HG02571 (cell line): Measurements from ENCODE around the gene NTM.

ENCODE experiments used
- ATAC-seq: cut with Tn5 transposase; IDR thresholded peaks from one replicate; pipeline ENCODE4 v1.9.1; 2021; ENCODE audit warnings: mild to moderate bottlenecking, moderate library complexity; ENCODE audit not compliant: unreplicated experiment

The NTM gene

DNA sequence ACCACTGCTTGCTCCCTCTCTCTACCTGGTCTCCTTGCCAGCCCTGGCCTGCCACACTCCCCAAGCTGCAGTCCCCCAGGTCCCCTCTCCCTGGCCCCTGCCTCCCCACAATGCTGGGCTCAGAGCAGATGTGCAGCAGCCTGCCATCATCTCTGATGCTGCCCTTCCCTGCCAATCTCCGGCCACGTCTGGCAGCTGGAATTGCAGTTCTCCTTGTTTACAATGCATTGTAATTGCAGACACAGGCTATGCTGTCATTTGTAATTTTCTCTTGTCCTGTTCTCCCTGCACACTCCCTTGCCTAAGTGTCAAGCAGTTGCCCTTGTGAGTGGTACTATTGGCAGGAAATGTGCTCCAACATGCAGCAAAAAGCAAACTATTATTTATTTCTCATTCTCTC is 222.3 kb downstream of the NTM start:
- no peak for ATAC-seq

DNA sequence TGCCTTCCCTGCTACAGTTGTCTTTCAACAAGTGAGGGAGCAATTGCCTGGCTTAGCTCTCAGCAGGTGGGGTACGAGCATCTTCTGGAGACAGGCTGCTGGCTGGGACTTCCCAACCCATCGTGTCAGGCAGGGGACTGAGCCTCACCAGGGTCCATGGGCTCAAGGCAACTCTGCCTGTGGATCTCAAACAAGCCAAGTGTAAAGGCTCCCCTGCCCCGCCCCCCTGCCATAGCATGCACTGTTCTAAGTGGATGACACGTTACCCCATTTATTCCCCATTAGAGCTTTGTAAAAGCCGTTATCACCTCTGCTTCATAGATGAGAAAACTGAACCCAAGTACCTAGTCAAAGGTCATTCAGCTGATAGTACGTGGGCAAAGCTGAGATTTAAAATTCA is 222.9 kb downstream of the NTM start:
- ATAC-seq = no peak

DNA sequence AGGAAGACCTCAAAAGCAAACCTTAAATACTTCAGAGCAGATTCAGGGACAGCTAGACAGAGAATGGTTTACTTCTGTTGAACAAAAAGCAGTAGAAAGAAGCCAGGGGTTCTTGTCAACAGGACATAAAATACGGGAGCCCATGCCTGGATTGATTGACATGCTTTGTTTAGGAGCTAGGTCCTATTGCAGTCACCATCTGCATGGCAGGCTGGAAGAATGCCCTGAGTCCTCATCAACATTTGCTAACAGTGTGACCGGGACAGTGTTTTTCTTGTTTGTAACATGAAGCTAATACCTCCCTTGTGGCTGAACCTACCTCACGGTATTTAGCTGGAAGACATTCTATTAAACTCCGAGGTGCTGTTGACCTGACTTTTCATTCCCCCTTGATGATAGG is 225.4 kb downstream of the NTM start:
- no peak for ATAC-seq

DNA sequence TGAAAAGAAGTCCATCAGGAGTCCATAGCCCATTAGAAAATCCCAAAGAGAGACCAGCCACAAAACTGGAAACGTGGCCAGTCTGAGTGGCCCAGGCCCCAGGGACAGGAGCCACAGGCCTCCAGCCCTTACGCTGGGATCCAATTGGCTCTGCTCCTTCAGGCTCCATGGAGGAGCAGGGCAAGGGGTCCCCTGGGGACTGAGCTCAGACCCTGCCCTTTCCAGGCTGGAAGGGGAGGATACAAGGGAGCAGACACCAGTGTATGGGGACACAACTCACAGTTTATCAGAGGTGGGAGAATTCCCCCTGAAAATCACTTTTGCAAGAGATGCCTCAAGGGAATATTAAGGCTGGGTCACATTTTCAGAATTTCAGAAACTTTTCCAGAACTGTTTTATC is 227.5 kb downstream of the NTM start:
- ATAC-seq = no peak

DNA sequence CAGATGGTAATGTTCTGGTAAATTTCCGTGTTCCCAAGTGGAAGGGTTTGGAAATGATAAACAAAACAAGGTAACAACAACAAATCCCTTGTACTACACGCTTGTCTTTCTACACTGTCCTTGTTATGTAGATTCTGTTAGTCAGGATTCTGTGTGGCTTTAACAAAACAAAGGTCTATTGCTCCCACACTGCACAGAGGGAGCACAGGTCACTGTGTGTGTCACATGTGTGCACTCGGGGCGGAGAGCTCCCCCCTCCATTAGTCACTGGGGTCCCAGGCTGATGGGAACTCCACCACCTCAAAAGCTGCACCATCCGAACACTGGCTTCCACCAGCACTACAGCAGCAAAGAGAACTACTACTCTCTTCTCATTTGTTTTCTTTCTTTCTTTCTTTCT is 227.9 kb downstream of the NTM start:
- no peak for ATAC-seq

DNA sequence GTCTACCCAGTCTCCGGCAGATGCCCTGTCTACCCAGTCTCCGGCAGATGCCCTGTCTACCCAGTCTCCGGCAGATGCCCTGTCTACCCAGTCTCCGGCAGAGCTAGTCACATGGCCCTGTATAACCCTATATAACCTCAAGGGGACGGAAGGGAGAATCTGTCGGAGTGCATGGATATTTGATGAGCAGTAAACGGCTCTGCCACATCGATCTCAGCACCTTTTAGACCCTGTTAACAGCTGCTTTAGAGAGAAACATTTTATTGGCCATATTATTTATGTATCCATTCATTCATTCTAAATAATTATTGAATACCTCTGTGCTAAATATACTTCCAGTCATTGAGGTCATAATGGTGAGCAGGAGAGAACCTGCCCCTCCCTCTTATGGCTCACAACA is 228.9 kb downstream of the NTM start:
- ATAC-seq = no peak

DNA sequence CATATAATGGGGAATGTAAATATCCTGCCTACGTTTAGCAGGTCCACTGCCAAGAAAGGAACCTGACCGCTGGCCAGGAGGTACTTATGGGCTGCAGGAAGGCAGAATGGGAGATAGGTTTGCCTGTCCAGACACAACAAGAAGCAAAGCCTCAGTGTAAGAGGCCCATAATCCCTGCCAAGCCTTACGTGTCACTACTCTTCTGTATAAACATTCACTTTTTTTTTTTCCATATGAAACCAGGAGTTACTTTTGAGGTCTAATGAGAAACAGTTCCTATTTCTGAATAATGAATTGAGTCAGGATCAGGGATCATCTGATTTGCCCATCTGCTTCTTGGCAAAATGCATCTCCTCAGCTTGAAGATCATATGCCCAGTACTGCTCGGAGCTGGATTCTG is 230.2 kb downstream of the NTM start:
- ATAC-seq = no peak

DNA sequence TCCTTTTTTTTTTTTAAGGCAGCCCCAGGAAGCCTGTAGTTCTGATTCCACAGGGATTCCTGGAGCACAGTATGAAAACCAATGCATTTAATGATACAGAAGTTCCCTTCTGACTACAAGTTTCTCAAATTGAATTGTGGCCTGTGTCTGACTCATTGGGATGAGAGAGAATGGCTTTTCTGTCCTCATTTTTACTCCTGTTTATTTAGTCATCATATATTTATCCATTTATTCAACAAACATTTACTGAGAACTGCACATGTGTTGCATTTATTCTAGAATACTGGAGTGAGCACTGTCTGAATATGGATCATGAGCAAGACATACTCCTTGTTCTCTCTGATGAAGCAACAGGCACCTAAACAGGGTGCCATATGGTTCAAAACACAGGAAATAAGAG is 231.2 kb downstream of the NTM start:
- ATAC-seq = no peak

DNA sequence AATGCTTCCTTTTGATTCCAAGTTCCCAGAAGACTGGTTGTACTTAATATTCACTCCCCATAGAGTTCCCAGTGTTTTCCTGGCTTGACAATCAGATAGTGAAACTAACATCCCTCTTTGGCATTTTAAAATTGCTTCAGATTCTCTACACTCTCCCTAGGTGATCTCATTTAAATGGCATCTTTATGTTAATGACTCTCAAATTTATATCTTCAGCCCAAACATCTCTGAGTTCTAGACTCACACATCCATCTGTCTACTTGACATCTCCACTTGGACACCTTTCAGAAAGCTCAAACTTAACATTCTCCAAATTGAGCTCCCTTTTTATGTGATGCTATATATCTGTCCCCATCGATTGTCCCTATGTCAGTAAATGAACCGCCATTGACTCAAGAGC is 232.0 kb downstream of the NTM start:
- ATAC-seq = no peak

DNA sequence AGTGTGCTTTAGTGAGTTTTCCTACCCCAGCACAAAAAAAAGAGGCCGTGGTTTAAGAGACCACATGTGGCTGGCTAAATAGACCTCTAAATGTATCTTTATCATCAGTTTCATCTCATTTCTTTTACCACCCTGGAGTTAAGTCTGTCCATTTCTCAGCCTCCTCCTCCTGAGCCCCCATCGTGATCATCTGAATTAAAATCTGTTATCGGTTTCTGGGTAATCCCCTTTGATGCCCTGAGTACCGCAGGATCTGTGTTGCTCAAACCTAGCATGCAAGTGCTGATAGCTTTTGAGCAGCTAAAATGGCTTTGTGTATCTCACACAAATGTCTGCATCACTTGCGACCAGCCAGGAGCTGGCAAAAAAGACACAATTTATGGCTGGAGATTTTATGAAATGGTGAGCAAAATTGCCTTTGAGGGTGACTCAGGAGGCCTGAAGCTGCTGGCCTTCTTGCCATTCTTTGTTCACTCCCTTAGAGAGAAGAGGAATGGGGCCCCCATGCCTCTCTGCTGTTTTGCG is 236.5 kb downstream of the NTM start:
- ATAC-seq = no peak

DNA sequence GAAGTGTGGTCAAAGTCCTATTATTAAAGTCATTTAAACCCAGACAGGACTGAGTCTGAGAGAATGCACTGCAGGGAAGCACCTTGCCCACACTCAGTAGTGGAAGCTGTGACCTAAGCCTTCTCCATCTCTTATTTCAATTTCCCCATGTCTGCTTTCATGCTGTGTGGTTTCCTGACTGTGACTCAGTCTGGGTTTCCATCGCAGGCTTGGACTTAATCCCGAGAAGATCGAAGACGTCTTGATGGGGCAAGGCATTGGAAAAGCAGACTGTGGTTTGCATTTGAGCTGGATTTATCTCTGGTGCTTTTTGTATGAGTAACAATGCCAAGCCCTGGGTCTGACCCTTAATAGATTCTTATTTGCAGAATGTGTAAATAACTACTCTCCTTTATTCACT is 238.9 kb downstream of the NTM start:
- no peak for ATAC-seq

DNA sequence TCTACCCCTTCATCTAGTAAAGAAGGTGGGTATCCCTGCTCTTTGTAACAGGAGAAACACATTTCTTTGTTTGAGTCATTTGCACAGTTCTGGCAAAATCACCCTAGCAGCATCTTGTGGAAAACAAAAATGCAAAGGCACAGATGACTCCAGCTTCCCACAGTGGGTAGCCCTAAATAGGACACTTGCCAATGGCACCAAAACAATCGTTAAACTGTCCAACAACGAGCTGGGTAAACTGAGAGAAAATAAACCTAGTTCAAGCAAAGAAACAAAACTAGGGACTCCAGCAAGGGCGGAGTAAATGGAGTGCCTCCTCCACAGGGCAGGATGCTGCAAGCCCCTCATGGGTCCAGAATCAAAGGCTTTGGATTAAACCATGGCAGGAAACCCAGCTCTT is 239.5 kb downstream of the NTM start:
- ATAC-seq = no peak

DNA sequence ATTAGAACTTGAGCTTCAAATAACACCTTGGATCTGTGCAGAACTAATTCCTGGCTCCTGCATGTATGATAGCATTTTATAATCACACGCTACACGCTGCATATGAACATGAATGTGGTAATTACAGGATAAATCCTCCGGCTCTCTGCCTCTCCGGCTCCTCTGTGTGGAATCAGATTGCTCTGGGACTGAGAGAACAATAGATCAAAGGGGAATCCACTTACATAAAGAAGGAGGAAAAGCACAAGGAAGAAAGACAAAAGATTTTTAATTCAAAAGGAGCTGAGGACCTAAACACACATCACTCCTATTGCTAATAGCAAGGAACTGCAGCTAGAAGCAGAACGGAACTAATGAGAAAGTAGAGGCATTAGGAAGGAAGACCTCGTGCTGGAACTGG is 240.9 kb downstream of the NTM start:
- no peak for ATAC-seq

DNA sequence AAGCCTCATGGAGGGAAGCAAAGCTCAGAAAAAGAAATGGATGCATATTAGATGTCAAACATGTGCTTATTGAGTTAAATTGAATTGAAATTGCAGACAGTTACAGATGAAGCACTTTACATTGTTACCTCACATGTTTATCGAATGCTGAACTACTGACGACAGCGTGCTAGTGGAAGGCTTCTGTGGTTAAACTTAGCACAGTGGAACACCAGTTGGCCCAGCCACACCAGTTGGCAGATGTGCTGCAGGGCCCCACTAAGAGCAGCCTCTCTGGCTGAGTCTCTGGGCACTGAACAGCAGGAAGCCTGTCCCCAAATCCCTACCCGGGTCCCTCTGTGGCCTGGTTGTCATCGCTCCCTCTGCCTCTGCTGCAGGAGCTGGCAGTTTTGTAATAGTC is 242.1 kb downstream of the NTM start:
- ATAC-seq = no peak

DNA sequence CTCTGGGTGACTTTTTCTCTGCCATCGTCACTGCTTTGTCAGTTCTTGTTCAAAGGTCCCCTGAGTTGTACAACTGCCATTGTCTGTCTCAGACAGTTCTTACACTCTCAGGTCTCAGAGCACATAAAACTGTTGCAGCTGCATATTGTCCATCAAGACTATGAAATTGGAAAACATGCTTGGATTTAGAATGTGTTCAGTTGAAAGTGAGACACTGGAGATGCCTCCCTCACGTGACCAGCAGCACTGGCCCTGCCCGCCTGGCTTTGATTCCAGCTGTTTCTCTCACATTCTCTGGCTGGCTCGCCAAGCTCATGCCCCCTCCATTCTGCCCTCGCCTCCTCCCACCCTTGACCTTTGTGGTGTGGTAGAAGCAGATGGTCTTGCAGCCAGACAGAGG is 244.2 kb downstream of the NTM start:
- no peak for ATAC-seq

DNA sequence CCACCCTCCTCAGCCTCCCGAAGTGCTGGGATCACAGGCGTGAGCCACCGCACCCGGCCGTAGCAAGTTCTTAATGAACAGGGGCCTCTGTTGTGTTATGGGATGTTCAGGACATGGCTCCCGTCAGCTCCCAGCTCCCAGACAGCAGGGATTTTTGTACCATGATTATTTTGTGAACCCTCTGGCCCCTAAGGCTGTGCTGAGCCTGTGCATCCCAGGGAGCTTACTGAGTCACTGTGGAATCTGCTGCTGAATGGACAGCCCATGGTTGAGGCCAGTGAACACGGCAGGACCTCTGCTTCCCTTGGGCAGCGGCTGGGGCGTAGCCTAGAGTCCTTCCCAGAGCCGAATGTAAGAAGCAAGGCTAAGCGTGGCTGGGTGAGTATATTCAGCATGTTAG is 245.2 kb downstream of the NTM start:
- no peak for ATAC-seq

DNA sequence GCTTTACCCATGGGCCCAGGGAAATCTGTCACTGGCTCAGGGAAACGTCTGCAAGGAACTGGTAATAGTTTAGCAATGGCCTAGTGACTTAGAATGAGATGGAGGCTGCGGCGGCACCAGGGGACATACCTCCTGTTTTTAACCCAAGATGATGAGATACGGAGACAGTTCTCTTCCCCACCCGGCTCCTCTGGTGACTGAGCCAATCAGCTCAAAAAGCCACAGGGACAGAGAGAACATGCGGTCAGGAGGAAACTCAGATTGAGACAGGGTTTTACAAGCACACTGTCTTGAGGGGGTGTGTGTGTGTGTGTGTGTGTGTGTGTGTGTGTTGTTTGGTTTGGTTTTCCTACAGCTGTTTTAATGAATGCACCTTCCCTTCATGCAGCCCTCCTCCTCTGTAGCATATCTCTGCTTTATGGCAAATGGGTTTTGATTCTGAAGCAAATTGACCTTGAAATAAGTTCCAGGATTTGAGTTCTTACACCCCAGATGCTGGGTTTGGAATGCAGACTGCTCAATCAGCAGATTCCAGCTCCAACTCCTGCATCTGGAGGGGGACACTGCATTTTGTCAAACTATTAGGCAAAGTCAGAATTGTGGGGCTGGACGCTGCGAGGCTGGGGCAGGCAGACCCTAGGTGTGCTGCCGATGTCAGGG is 246.2 kb downstream of the NTM start:
- no peak for ATAC-seq

DNA sequence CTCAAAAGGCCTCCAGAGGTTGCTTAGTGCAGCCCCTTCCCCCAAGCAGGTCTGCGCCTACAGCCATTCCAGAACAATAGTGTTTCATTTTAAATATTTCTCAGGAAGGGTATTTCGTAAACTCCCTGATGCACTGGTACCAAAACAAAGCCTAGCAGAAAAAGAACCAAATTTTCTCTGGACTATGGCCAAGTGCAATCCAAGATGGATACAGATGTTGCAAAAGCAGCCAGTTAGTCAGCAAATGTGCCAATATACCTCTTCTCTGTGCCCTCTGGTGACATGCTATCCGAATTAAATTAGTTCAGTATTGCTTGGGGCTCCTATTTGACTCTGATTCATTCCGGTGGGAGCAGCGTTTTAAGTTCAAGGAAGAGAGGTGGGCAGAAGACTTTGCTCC is 247.8 kb downstream of the NTM start:
- no peak for ATAC-seq

DNA sequence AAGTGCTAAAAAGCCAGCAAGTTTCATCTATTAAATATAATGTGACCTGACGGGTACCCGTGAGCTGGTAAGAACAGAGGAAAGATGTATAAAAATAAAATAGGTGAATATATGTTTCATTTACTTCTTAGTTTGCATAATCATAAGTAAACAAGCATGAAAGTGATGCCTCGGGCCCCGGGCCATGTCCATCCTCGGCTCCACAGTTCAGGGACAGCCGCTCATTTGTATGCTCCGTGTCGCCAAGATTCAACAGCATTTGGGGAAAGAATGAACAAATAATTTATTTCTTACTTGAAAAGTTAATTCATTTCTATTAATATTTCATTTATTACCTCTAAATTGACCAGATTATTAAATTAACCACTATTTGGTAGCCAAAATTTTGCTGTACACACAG is 251.8 kb downstream of the NTM start:
- ATAC-seq = no peak

DNA sequence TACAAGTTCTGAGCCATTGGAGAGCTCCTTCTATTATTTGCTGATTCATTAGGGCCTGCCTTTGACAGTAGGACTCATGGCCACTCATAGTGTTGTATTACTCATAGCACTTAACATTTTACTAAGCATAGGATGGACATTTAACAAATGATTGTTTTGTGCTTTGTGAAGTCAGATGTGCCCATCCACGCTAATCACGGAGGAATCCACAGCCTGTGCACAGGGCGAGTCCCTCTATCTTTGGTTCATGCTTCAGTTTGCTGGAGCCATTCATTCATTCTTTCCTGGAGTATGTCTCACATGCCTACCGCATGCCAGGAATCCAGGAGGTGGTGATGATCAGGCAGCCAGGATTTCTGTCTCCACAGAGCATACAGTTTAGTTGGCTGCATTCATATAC is 254.1 kb downstream of the NTM start:
- ATAC-seq = no peak

DNA sequence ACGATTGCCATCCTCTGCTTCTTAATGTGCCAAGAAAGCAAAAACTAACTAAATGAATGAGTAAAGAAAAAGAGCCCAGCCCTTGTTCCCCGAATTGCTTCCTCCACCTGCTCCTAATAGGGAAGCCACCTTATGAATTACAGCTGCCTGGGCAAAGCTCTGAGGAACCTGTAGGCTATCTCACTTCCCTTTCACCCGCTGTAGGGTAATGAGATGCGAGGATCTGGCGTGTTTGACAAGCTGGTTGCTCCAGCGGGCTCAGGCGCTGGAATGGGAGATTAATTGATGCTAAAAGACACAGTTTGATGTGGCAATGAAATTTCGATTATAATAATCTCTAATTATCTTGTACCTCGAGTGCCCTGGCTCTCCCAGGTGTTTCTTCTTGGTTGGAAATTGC is 256.4 kb downstream of the NTM start:
- no peak for ATAC-seq

DNA sequence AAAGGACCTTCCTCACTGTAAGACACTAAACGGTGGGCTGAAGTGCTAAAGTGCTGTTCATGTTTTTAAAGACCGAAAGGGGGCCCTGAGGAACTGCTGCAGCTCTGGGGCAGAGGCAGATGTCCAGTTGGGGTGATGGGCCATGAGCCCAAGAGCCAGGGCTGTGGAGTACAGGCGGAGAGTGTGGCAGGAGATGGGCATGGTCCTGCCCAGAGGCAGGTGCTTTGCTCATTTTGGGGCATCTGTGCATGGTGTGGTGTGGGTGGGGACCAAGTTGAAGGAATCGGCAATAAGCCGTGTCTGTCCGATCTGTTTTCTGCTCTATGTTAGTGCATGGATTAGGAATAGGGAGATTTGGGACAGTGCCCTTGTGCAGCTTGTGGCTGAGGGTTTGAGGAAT is 258.3 kb downstream of the NTM start:
- no peak for ATAC-seq

DNA sequence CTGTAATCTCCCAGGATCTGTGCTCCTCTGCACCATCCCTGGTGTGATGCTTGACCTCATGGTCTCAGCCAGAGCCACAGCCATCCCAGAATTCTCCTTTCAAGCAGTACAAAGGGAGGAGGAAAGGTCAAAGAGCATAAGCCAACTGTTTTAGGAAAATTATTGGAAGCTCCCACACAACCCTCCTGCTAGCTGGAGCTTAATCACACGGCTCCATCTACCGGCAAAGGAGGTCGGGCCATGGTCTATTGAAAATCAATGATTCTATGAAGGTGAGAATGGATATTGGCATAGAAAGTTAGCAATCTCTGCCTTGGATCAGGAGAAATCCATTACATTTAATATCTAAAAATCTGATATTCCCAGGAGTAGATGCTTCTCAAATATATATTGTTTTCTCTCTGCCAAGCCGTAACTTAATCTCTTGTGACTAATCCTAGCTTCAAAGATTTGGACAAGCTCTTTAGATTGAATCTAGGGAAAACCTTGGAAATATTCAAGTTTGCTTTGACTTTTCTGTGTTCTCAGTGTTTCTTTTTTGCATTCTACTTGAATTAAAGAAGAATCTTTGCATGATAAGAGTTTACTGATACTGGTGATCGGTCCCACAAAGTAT is 259.6 kb downstream of the NTM start:
- ATAC-seq = no peak
